ENCODE data around the gene RHBDD2. TPM values are rescaled to one million over a fixed set of nuclear protein-coding genes. Genes with fewer than 3 reads are reported as not detected.
"Not testable (repeated sequence)": the region's sequence is repeated elsewhere in the genome, so short reads cannot be mapped to it uniquely, and the experiment has no call there.

The RHBDD2 gene
- total and polyA plus RNA-seq, 10 of the 15 experiments (the other 5 are each of a cell fraction or from before 2014, with no cell fraction given), result 3.9 to 39.8 (median 16.9) TPM

DNA sequence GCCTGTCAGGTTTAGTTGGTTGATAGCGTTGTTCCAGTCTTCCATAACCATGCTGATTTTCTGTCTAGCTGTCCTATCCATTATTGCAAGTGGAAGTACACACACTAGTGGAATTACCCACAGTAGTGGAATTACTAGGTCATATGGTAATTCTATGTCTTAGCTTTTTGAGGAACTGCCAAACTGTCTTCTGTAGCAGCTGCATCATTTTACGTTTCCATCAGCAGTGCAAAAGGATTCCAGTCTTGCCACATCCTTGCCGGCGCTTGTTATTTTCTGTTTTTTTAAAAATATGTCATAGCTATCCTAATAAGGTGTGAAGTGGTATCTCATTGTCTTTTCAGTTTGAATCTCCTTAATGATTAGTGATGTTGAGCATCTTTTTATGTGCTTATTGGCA lies 17.2 kb upstream of the RHBDD2 start (continued):
- no peak for TF ChIP-seq ZBTB11 (CRISPR knock-in tag; IDR thresholded peaks at IDR 0.05)
- TF ChIP-seq, protein P1, sequence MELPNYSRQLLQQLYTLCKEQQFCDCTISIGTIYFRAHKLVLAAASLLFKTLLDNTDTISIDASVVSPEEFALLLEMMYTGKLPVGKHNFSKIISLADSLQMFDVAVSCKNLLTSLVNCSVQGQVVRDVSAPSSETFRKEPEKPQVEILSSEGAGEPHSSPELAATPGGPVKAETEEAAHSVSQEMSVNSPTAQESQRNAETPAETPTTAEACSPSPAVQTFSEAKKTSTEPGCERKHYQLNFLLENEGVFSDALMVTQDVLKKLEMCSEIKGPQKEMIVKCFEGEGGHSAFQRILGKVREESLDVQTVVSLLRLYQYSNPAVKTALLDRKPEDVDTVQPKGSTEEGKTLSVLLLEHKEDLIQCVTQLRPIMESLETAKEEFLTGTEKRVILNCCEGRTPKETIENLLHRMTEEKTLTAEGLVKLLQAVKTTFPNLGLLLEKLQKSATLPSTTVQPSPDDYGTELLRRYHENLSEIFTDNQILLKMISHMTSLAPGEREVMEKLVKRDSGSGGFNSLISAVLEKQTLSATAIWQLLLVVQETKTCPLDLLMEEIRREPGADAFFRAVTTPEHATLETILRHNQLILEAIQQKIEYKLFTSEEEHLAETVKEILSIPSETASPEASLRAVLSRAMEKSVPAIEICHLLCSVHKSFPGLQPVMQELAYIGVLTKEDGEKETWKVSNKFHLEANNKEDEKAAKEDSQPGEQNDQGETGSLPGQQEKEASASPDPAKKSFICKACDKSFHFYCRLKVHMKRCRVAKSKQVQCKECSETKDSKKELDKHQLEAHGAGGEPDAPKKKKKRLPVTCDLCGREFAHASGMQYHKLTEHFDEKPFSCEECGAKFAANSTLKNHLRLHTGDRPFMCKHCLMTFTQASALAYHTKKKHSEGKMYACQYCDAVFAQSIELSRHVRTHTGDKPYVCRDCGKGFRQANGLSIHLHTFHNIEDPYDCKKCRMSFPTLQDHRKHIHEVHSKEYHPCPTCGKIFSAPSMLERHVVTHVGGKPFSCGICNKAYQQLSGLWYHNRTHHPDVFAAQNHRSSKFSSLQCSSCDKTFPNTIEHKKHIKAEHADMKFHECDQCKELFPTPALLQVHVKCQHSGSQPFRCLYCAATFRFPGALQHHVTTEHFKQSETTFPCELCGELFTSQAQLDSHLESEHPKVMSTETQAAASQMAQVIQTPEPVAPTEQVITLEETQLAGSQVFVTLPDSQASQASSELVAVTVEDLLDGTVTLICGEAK (IDR thresholded peaks at IDR 0.05; ENCODE audit: borderline replicate concordance), result no peak
- TF ChIP-seq PAX8 (IDR thresholded peaks at IDR 0.05), result no peak

- RAD21 ChIA-PET (ENCODE audit: unreplicated experiment), result interaction anchor here (1.3 to 4.9 kb wide), 2 partner anchors 12 to 157 kb away, joined by 5 to 115 read pairs; no protein-coding TSS in a partner anchor
- H3K4me3 ChIP-seq; H3K36me3 ChIP-seq (ENCODE audit: control insufficient read depth in 2 of 2, insufficient read depth in 2 of 2, low read length in 1 of 2); ATAC-seq; H3K4me1 ChIP-seq (ENCODE audit: control insufficient read depth, insufficient read depth, low read length); H4K20me1 ChIP-seq (ENCODE audit: control insufficient read depth, insufficient read depth); in situ Hi-C loops (cut with MboI); H2AFZ ChIP-seq (ENCODE audit: control insufficient read depth, low read depth, low read length); DNase-seq (ENCODE audit: low read depth, low spot score); BruUV-seq (replicated peaks); H3K27me3 ChIP-seq (replicated peaks in 1 of 2; ENCODE audit: control insufficient read depth in 2 of 2, insufficient read depth in 2 of 2, low read length in 1 of 2); H3K79me2 ChIP-seq (ENCODE audit: control insufficient read depth, insufficient read depth, low read length); H3K9ac ChIP-seq (ENCODE audit: control insufficient read depth, insufficient read depth, low read length); H3K27ac ChIP-seq (ENCODE audit: control insufficient read depth, insufficient read depth); FAIRE-seq; H3K9me3 ChIP-seq (replicated peaks; ENCODE audit: control insufficient read depth, insufficient read depth, low read length); H3K4me2 ChIP-seq (ENCODE audit: control insufficient read depth, insufficient read depth); intact Hi-C loops (cut with micrococcal nuclease; ENCODE audit: unreplicated experiment): not testable (repeated sequence)
- WGBS (ENCODE audit: insufficient coverage, insufficient replicate concordance, low lambda C conversion rate, missing lambda C conversion rate), result 79% methylated on average over 4 of the region's 4 CpGs
- SMC1A ChIA-PET (ENCODE audit: uncharacterized antibody, unreplicated experiment), result interaction anchor here (0.6 to 4.9 kb wide), 6 partner anchors 9 to 199 kb away, joined by 3 to 75 read pairs (median 4); no protein-coding TSS in a partner anchor
- CTCF ChIA-PET, result interaction anchor here (0.6 to 10.9 kb wide), 6 partner anchors 13 to 447 kb away, joined by 3 to 247 read pairs (median 7); partner anchors contain the start of genes POR and RHBDD2
- POLR2A ChIA-PET, result interaction anchor here (0.6 kb wide), 1 partner anchor 317 kb away, joined by 3 read pairs; no protein-coding TSS in a partner anchor
Measured at GRCh38 chr7:75864251-75864650, 14.6 kb upstream of the RHBDD2 start.

All from GM12878 (cell line).